Gastrocnemius medialis (tissue), 4 donors: ENCODE results near the gene OPN1SW. TPM values are rescaled to one million over a fixed set of nuclear protein-coding genes. Genes with fewer than 3 reads are reported as not detected.

ENCODE experiments used
- ATAC-seq, 2 donors: fragments of 150-250 bp; one replicate each; pipeline ENCODE4 v1.9.1; 2016
- DNase-seq, 2 donors: peaks; one replicate each; pipeline ENCODE4 v3.0.0-alpha.2; 2019
- H3K27ac ChIP-seq, 4 donors: fragments of 200-600 bp; sonication (generic); 1 replicate in 1 of 4; 2 replicates in 3 of 4; pipeline ENCODE4 v1.5.1; 2016 to 2018; ENCODE audit warnings: mild to moderate bottlenecking in 2 of 4, moderate library complexity in 1 of 4
- H3K27me3 ChIP-seq, 3 donors: fragments of 200-600 bp; sonication (generic) in 2 of 3; 1 replicate in 1 of 3; 2 replicates in 2 of 3; pipeline versions ENCODE4 v1.5.1 to v1.6.0; 2016 to 2019; ENCODE audit warnings: mild to moderate bottlenecking in 1 of 3, moderate library complexity in 1 of 3
- H3K36me3 ChIP-seq, 2 donors: fragments of 200-600 bp; sonication (generic) in 1 of 2; one replicate each; pipeline ENCODE4 v1.5.1; 2017 to 2018
- H3K4me1 ChIP-seq, 2 donors: fragments of 200-600 bp; sonication (generic) in 1 of 2; one replicate each; pipeline ENCODE4 v1.5.1; 2016 to 2017; ENCODE audit warnings: mild to moderate bottlenecking in 2 of 2
- H3K4me3 ChIP-seq, 4 donors: fragments of 200-600 bp; sonication (generic) in 3 of 4; 1 replicate in 1 of 4; 2 replicates in 3 of 4; pipeline ENCODE4 v1.5.1; 2016 to 2019; ENCODE audit warnings: mild to moderate bottlenecking in 2 of 4
- H3K9me3 ChIP-seq, 3 donors: fragments of 200-600 bp; sonication (generic) in 2 of 3; 1 replicate in 1 of 3; 2 replicates in 2 of 3; pipeline ENCODE4 v1.5.1; 2016 to 2019
- POLR2A ChIP-seq, 2 donors: fragments of 450-650 bp; IDR thresholded peaks; one replicate each; pipeline ENCODE4 v1.6.1; 2017; ENCODE audit warnings: antibody characterized with exemption in 2 of 2, mild to moderate bottlenecking in 2 of 2, moderate library complexity in 2 of 2
- in situ Hi-C, 4 donors: fragments of 200-750 bp; cut with MboI; loops; one replicate each; pipeline versions ENCODE4 v1.15.0 to v1.8.0; 2017; ENCODE audit warnings: low sequenced_read_pairs in 4 of 4
- intact Hi-C: fragments of 100-400 bp; cut with DNase I; formaldehyde crosslinking; loops from one replicate; pipeline ENCODE4 v1.15.1; 2023; ENCODE audit warnings: low total_unique reads
- total RNA-seq, 4 donors: library from RNA; depleted of rRNA; stranded (reverse); fragments of >200 nt; gene quantifications; one replicate each; pipeline versions ENCODE4 v1.1.0 to v1.2.3, GENCODE V29; 2016
- TF ChIP-seq, protein P1 (sequence below), 5 experiments: fragments of 450-650 bp in 3 of 5; fragments of 200-600 bp in 2 of 5; sonication (generic) in 2 of 5; IDR thresholded peaks in 4 of 5; conservative IDR thresholded peaks in 1 of 5; 1 replicate in 4 of 5; 2 replicates in 1 of 5; pipeline ENCODE4 v1.5.1; 2016 to 2019; ENCODE audit warnings: antibody characterized with exemption in 5 of 5, mild to moderate bottlenecking in 3 of 5, moderate library complexity in 3 of 5

The OPN1SW gene
- total RNA-seq, 4 donors from 2014 or later, result not detected

- ATAC-seq (peak; percentile 89 to 96), DNase-seq (no peak)
- H3K4me3 ChIP-seq, result no peak overlapping the region
- TF ChIP-seq POLR2A (IDR thresholded peaks at IDR 0.05), result no peak
- TF ChIP-seq, protein P1, sequence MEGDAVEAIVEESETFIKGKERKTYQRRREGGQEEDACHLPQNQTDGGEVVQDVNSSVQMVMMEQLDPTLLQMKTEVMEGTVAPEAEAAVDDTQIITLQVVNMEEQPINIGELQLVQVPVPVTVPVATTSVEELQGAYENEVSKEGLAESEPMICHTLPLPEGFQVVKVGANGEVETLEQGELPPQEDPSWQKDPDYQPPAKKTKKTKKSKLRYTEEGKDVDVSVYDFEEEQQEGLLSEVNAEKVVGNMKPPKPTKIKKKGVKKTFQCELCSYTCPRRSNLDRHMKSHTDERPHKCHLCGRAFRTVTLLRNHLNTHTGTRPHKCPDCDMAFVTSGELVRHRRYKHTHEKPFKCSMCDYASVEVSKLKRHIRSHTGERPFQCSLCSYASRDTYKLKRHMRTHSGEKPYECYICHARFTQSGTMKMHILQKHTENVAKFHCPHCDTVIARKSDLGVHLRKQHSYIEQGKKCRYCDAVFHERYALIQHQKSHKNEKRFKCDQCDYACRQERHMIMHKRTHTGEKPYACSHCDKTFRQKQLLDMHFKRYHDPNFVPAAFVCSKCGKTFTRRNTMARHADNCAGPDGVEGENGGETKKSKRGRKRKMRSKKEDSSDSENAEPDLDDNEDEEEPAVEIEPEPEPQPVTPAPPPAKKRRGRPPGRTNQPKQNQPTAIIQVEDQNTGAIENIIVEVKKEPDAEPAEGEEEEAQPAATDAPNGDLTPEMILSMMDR (IDR thresholded peaks at IDR 0.05 in 4 of 5, conservative IDR thresholded peaks at IDR 0.05 in 1 of 5), result no peak
- intact Hi-C loops (no loop called here), in situ Hi-C loops (no loop called here)
- H3K9me3 ChIP-seq, result no peaks in the 10 kb centered on the region
- H3K27me3 ChIP-seq, result no peaks in the 10 kb centered on the region
- H3K4me1 ChIP-seq, result peaks cover 4 to 24% of the 10 kb centered on the region in 2 donors
- H3K36me3 ChIP-seq, result peaks cover 0 to 56% of the 10 kb centered on the region in 2 donors
- H3K27ac ChIP-seq, result peak overlapping the region; percentile 63 to 73 (median 68)
Measured at GRCh38 chr7:128767475-128768110, 8.0 kb downstream of the OPN1SW start.

GRCh38 chr7:128763541-128763940 lies 12.1 kb downstream of the OPN1SW start:
- Histone ChIP-seq H3K4me1 (peaks cover 4 to 24% of the 10 kb centered on the region in 2 donors), H3K4me3 (no peak overlapping the region), H3K36me3 (peaks cover 0 to 41% of the 10 kb centered on the region in 2 donors), H3K27ac (peak overlapping the region in 2 of 4 donors; percentile 57 to 69), H3K9me3 (no peaks in the 10 kb centered on the region), H3K27me3 (no peaks in the 10 kb centered on the region)
- no peak for TF ChIP-seq POLR2A (IDR thresholded peaks at IDR 0.05)
- TF ChIP-seq, protein P1 (IDR thresholded peaks at IDR 0.05 in 4 of 5, conservative IDR thresholded peaks at IDR 0.05 in 1 of 5), result no peak
- peak in 1 of 2 donors; percentile 50 for ATAC-seq
- in situ Hi-C loops, result no loop called here
- intact Hi-C loops, result no loop called here
- no peak for DNase-seq

DNA sequence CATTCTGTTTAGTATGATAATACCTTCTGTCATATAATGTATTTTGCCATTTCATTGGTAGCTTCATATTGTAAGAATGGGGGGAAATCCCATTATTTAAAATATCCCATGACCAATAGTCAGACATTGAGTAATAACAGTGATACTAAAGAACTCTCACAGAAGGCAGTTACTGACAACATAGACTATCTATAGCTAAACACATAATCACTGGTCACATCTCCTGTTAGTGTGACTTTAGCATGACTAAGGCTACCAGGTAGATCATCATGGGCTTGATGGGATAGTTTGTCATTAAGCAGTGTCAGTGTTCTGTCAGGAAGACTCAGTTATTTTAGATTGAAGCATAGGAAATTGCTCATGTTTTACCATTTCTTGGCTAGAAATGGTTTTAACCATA lies 16.4 kb downstream of the OPN1SW start:
- peaks cover 20 to 27% of the 10 kb centered on the region in 2 donors for H3K4me1 ChIP-seq

DNA sequence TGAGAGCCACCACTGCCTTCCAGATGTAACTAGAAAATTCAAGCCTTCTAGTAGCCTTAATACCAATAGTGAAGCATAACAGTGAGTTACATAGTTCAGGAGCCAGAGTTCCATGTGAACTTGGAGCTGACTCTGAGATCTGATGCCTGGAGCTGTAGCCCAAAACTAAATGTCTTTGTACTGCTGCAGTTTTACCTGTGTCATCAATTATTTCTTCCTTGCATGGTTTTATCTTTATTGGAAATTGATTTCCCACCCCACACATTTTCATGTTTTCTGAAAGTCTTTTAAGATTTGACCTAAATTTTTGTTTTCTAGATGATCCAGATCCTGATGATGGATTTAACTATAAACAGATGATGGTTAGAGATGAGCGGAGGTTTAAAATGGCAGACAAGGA lies 17.0 kb downstream of the OPN1SW start:
- ATAC-seq, result no peak
- DNase-seq, result no peak
- TF ChIP-seq, protein P1 (IDR thresholded peaks at IDR 0.05 in 4 of 5, conservative IDR thresholded peaks at IDR 0.05 in 1 of 5), result no peak
- TF ChIP-seq POLR2A (IDR thresholded peaks at IDR 0.05), result no peak
- no peaks in the 10 kb centered on the region for H3K9me3 ChIP-seq
- peak overlapping the region in 2 of 4 donors; percentile 10 to 89 for H3K27ac ChIP-seq
- intact Hi-C loops, result no loop called here
- in situ Hi-C loops, result no loop called here
- H3K36me3 ChIP-seq, result peaks cover 0 to 31% of the 10 kb centered on the region in 2 donors
- no peaks in the 10 kb centered on the region for H3K27me3 ChIP-seq
- H3K4me3 ChIP-seq, result no peak overlapping the region
- H3K4me1 ChIP-seq, result peaks cover 20 to 27% of the 10 kb centered on the region in 2 donors

More for the DNA sequence above, 16.4 kb downstream of the OPN1SW start:
- in situ Hi-C loops, result no loop called here
- intact Hi-C loops, result no loop called here
- TF ChIP-seq, protein P1 (IDR thresholded peaks at IDR 0.05 in 4 of 5, conservative IDR thresholded peaks at IDR 0.05 in 1 of 5), result no peak
- TF ChIP-seq POLR2A (IDR thresholded peaks at IDR 0.05), result no peak
- Histone ChIP-seq H3K4me3 (no peak overlapping the region), H3K9me3 (no peaks in the 10 kb centered on the region), H3K36me3 (peaks cover 0 to 27% of the 10 kb centered on the region in 2 donors), H3K27me3 (no peaks in the 10 kb centered on the region), H3K27ac (peak overlapping the region in 2 of 4 donors; percentile 10 to 89)
- DNase-seq, result no peak
- no peak for ATAC-seq
